ENCODE measurements around the gene WRNIP1. TPM values are rescaled to one million over a fixed set of nuclear protein-coding genes. Genes with fewer than 3 reads are reported as not detected.
A peak's percentile ranks its signal among the peaks of the same experiment; 100 is the strongest.

The WRNIP1 gene
- total and polyA plus RNA-seq, 2 of the 4 experiments (the other 2 are of a cell fraction) = 43.7 to 47.1 TPM

GRCh38 chr6:2772840-2773239 is 7.6 kb downstream of the WRNIP1 start:
- Histone ChIP-seq H3K36me3 (ENCODE audit: control insufficient read depth, insufficient read depth, low read length) (peaks cover 23% of the 10 kb centered on the region), H4K91ac (ENCODE audit: insufficient read depth, low read depth, low read length) (no peak overlapping the region)

More at GRCh38 chr6:2772840-2773239, 7.6 kb downstream of the WRNIP1 start:
- Histone ChIP-seq H3K4me1 (ENCODE audit: control insufficient read depth, insufficient read depth, low read length) (peaks cover 17% of the 10 kb centered on the region), H3K23ac (ENCODE audit: low read depth, low read length) (no peak overlapping the region), H3K27ac (ENCODE audit: insufficient read depth, low read length) (peak overlapping the region; percentile 53; the same call in 1 of the 2 replicates), H3K9me1 (ENCODE audit: insufficient read depth, low read length) (peaks cover 41% of the 10 kb centered on the region), H4K20me1 (ENCODE audit: insufficient read depth, low read length) (peaks cover 66% of the 10 kb centered on the region), H3K9ac (ENCODE audit: low read depth, low read length) (no peak overlapping the region), H4K5ac (ENCODE audit: low read depth, low read length) (no peak overlapping the region), H2AFZ (replicated peaks; ENCODE audit: low read length, poor library complexity) (no peak overlapping the region), H3K4ac (ENCODE audit: low read depth, low read length) (no peak overlapping the region), H3K4me3 (ENCODE audit: insufficient read depth, low read depth, low read length) (no peak overlapping the region), H3K9me3 (ENCODE audit: control insufficient read depth, insufficient read depth, low read length) (no peaks in the 10 kb centered on the region), H3K4me2 (ENCODE audit: low read depth, low read length) (no peak overlapping the region), H3K79me1 (ENCODE audit: low read depth in 1 of 2, low read length in 2 of 2) (peaks cover 38 to 81% of the 10 kb centered on the region in 2 experiments), H2AK9ac (replicated peaks; ENCODE audit: low read depth, low read length, poor library complexity) (no peak overlapping the region), H4K8ac (ENCODE audit: low read depth in 2 of 2, low read length in 2 of 2) (no peak overlapping the region), H3K27me3 (ENCODE audit: control insufficient read depth, insufficient read depth, low read length) (no peaks in the 10 kb centered on the region), H2BK120ac (ENCODE audit: low read depth, low read length) (no peak overlapping the region), H3K14ac (replicated peaks; ENCODE audit: low read depth, low read length) (no peak overlapping the region), H3K56ac (ENCODE audit: extremely low read depth, insufficient read depth, low read length) (no peak overlapping the region), H2BK20ac (ENCODE audit: low read depth, low read length) (no peak overlapping the region), H2BK15ac (ENCODE audit: low read depth, low read length) (no peak overlapping the region), H2AK5ac (ENCODE audit: low read depth, low read length) (peak overlapping the region; percentile 64; the same call in 1 of the 2 replicates), H2BK5ac (ENCODE audit: low read depth, low read length, poor library complexity, severe bottlenecking) (no peak overlapping the region), H3K18ac (ENCODE audit: low read depth, low read length) (no peak overlapping the region)
- TF ChIP-seq BHLHE40 (IDR thresholded peaks at IDR 0.05; ENCODE audit: low read depth, low read length) (no peak), NFE2L2 (IDR thresholded peaks at IDR 0.05; ENCODE audit: low read depth, low read length) (no peak), RFX5 (IDR thresholded peaks at IDR 0.05; ENCODE audit: low read depth, low read length) (no peak), CEBPB (IDR thresholded peaks at IDR 0.05; ENCODE audit: low read depth, low read length) (no peak), CTCF (conservative IDR thresholded peaks at IDR 0.05; ENCODE audit: low read depth, low read length) (no peak), RAD21 (IDR thresholded peaks at IDR 0.05; ENCODE audit: low read length) (no peak), POLR2A (IDR thresholded peaks at IDR 0.05; ENCODE audit: low read depth, low read length) (no peak), RCOR1 (IDR thresholded peaks at IDR 0.05; ENCODE audit: insufficient replicate concordance, low read length) (no peak), SMC3 (IDR thresholded peaks at IDR 0.05; ENCODE audit: low read depth, low read length) (no peak)
- TF ChIP-seq, protein P1, sequence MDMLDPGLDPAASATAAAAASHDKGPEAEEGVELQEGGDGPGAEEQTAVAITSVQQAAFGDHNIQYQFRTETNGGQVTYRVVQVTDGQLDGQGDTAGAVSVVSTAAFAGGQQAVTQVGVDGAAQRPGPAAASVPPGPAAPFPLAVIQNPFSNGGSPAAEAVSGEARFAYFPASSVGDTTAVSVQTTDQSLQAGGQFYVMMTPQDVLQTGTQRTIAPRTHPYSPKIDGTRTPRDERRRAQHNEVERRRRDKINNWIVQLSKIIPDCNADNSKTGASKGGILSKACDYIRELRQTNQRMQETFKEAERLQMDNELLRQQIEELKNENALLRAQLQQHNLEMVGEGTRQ (IDR thresholded peaks at IDR 0.05; ENCODE audit: low read depth, low read length) = no peak
- ChIA-PET POLR2A (ENCODE audit: unreplicated experiment) (no interaction called here), CTCF (interaction anchor here (1.2 to 1.6 kb wide), 2 partner anchors 18 to 22 kb away, joined by 3 to 4 read pairs; partner anchors contain the start of gene MYLK4)
- no CpG with 5 or more reads among the region's 3 CpGs for whole genome bisulfite sequencing, 2 experiments (ENCODE audit: extremely low coverage in 2 of 2, insufficient read length in 1 of 2)
- ATAC-seq (ENCODE audit: low read depth) = no peak
- BruUV-seq (replicated peaks) = no TSS peak
- intact Hi-C loops (cut with micrococcal nuclease) = no loop called here
- in situ Hi-C loops (cut with MboI; ENCODE audit: low sequenced_read_pairs) = no loop called here
- dilution Hi-C loops (cut with HindIII; ENCODE audit: low sequenced_read_pairs, unreplicated experiment) = no loop called here
- no peak for DNase-seq

All from IMR-90 (cell line).